Colonic mucosa (tissue), 4 donors: ENCODE data around the gene CHI3L2. TPM values are rescaled to one million over a fixed set of nuclear protein-coding genes. Genes with fewer than 3 reads are reported as not detected.
A peak's percentile ranks its signal among the peaks of the same experiment; 100 is the strongest.

ENCODE experiments used
- DNase-seq: peaks from one replicate; pipeline ENCODE4 v3.0.0-alpha.2; 2020
- H3K27ac ChIP-seq: fragments of 200-600 bp; one replicate; pipeline ENCODE4 v1.8.0; 2021
- H3K27me3 ChIP-seq: fragments of 200-600 bp; one replicate; pipeline ENCODE4 v1.8.0; 2021
- H3K36me3 ChIP-seq: fragments of 200-600 bp; one replicate; pipeline ENCODE4 v1.8.0; 2021
- H3K4me1 ChIP-seq: fragments of 200-600 bp; one replicate; pipeline ENCODE4 v1.8.0; 2021; ENCODE audit warnings: mild to moderate bottlenecking
- H3K4me3 ChIP-seq: fragments of 200-600 bp; one replicate; pipeline ENCODE4 v1.8.0; 2021
- H3K9ac ChIP-seq, 2 donors: one replicate each; pipeline ENCODE4 v1.7.0; 2013; ENCODE audit warnings: control low read depth in 2 of 2, low read depth in 2 of 2, low read length in 2 of 2
- H3K9me3 ChIP-seq: fragments of 200-600 bp; one replicate; pipeline ENCODE4 v1.8.0; 2021
- CTCF ChIP-seq: fragments of 200-600 bp; IDR thresholded peaks from one replicate; pipeline ENCODE4 v1.8.0; 2022; ENCODE audit warnings: antibody characterized with exemption, mild to moderate bottlenecking
- intact Hi-C: fragments of 100-400 bp; cut with DNase I; formaldehyde crosslinking; loops from one replicate; pipeline ENCODE4 v1.14.1; 2022
- total RNA-seq, 2 donors: library from RNA; stranded (reverse); fragmentation: NEBNext Ultra II Directional in 1 of 2; extraction: Animal tissue kit (Norgen Biotek cat#: 25700) in 1 of 2; gene quantifications; one replicate each; pipeline ENCODE4 v1.2.1, GENCODE V29; 2021
- donor health status: healthy.
- donor health status: DM: no; HTN: no; CAD: no.
- donor health status: DM: no; HTN: no; CAD: no.

Gene CHI3L2
- total RNA-seq, 2 donors from 2014 or later = 0.49 to 0.53 TPM

- Histone ChIP-seq H3K36me3 (peaks cover 8% of the 10 kb centered on the region), H3K27ac (no peak overlapping the region), H3K27me3 (no peaks in the 10 kb centered on the region), H3K4me3 (no peak overlapping the region), H3K4me1 (peaks cover 5% of the 10 kb centered on the region), H3K9ac (no peak overlapping the region), H3K9me3 (no peaks in the 10 kb centered on the region)
- intact Hi-C loops = no loop called here
- no peak for TF ChIP-seq CTCF
- DNase-seq = no peak
Measured at GRCh38 chr1:111190931-111191451, 36.5 kb upstream of the CHI3L2 start.

- DNase-seq = no peak
- no peak overlapping the region for H3K4me3 ChIP-seq
- no peak overlapping the region for H3K9ac ChIP-seq
- H3K9me3 ChIP-seq = no peaks in the 10 kb centered on the region
- H3K36me3 ChIP-seq = peaks cover 8% of the 10 kb centered on the region
- H3K27ac ChIP-seq = peak overlapping the region; percentile 68
- H3K27me3 ChIP-seq = no peaks in the 10 kb centered on the region
- peaks cover 5% of the 10 kb centered on the region for H3K4me1 ChIP-seq
- intact Hi-C loops = no loop called here
- TF ChIP-seq CTCF = no peak
Measured at GRCh38 chr1:111191496-111191895, 36.0 kb upstream of the CHI3L2 start.

- H3K9ac ChIP-seq = no peak overlapping the region
- H3K36me3 ChIP-seq = peaks cover 6% of the 10 kb centered on the region
- peaks cover 5% of the 10 kb centered on the region for H3K4me1 ChIP-seq
Measured at GRCh38 chr1:111192074-111192473, 35.4 kb upstream of the CHI3L2 start.

GRCh38 chr1:111192658-111193519, 34.6 kb upstream of the CHI3L2 start:
- Histone ChIP-seq H3K4me3 (no peak overlapping the region), H3K4me1 (peaks cover 5% of the 10 kb centered on the region), H3K27ac (peak overlapping the region; percentile 68), H3K9me3 (no peaks in the 10 kb centered on the region), H3K27me3 (no peaks in the 10 kb centered on the region), H3K9ac (peak overlapping the region in 1 of 2 donors; percentile 28), H3K36me3 (no peaks in the 10 kb centered on the region)
- no peak for DNase-seq
- no peak for TF ChIP-seq CTCF
- intact Hi-C loops = no loop called here

More at GRCh38 chr1:111192074-111192473, 35.4 kb upstream of the CHI3L2 start:
- H3K27me3 ChIP-seq = no peaks in the 10 kb centered on the region
- intact Hi-C loops = no loop called here
- no peak for DNase-seq
- H3K27ac ChIP-seq = peak overlapping the region; percentile 68
- no peaks in the 10 kb centered on the region for H3K9me3 ChIP-seq
- TF ChIP-seq CTCF = no peak
- H3K4me3 ChIP-seq = no peak overlapping the region

GRCh38 chr1:111193712-111194480, 33.6 kb upstream of the CHI3L2 start:
- Histone ChIP-seq H3K36me3 (peaks cover 6% of the 10 kb centered on the region), H3K4me1 (peaks cover 5% of the 10 kb centered on the region), H3K27me3 (no peaks in the 10 kb centered on the region), H3K27ac (peak overlapping the region; percentile 68), H3K9me3 (no peaks in the 10 kb centered on the region), H3K9ac (peak overlapping the region in 1 of 2 donors; percentile 28), H3K4me3 (no peak overlapping the region)
- intact Hi-C loops = no loop called here
- DNase-seq = peak; percentile 61
- TF ChIP-seq CTCF = no peak
